HepG2 (cell line): ENCODE results near the gene IFT172. TPM values are rescaled to one million over a fixed set of nuclear protein-coding genes. Genes with fewer than 3 reads are reported as not detected.

Experiments used
- SATB2 ChIP-seq: sonication (generic); formaldehyde crosslinking; IDR thresholded peaks from 2 replicates; pipeline ENCODE4 v1.5.0; 2020; ENCODE audit warnings: missing genetic modification reagents
- STAG1 ChIP-seq: sonication (generic); formaldehyde crosslinking; IDR thresholded peaks from 2 replicates; pipeline ENCODE4 v1.4.0; 2020; ENCODE audit warnings: missing genetic modification reagents
- U2AF1 ChIP-seq: fragments of 200-400 bp; formaldehyde crosslinking; optimal IDR thresholded peaks from 2 replicates; pipeline ENCODE3; 2017; ENCODE audit warnings: mild to moderate bottlenecking, low read depth, low read length
- ZNF720 ChIP-seq: sonication (generic); formaldehyde crosslinking; IDR thresholded peaks from 2 replicates; pipeline ENCODE4 v1.4.0; 2020; ENCODE audit warnings: missing genetic modification reagents
- polyA plus RNA-seq, 8 experiments: library from polyadenylated mRNA; depleted of rRNA in 3 of 8; stranded (reverse) in 7 of 8; unstranded in 1 of 8; fragments of >200 nt; fragmentation: Illumina TruSeq in 4 of 8; extraction: Trizol in 4 of 8; gene quantifications; 2 replicates each; pipeline versions ENCODE4 v1.2.1 to v1.2.3, GENCODE V29; 2011 to 2016; ENCODE audit warnings: low read depth in 4 of 8, missing spikeins in 1 of 8, mixed read lengths in 1 of 8; ENCODE audit not compliant: insufficient read depth in 1 of 8
- total RNA-seq, 5 experiments: library from RNA; depleted of rRNA; stranded (reverse); fragments of >200 nt; fragmentation: Illumina TruSeq; extraction: Trizol; gene quantifications; 2 replicates each; pipeline ENCODE4 v1.2.3, GENCODE V29; 2016; ENCODE audit warnings: low read depth in 1 of 5
- TF ChIP-seq, protein P1 (sequence below): sonication (generic); formaldehyde crosslinking; IDR thresholded peaks from 2 replicates; pipeline ENCODE4 v1.8.1; 2023; ENCODE audit warnings: mild to moderate bottlenecking, inconsistent platforms, moderate library complexity, missing genetic modification reagents, borderline replicate concordance
- TF ChIP-seq, protein P2 (sequence below): sonication (generic); formaldehyde crosslinking; IDR thresholded peaks from 2 replicates; pipeline ENCODE4 v1.8.1; 2022; ENCODE audit warnings: mild to moderate bottlenecking, missing genetic modification reagents
- TF ChIP-seq, protein P3 (sequence below): sonication (generic); formaldehyde crosslinking; IDR thresholded peaks from 2 replicates; pipeline ENCODE4 v1.5.1; 2020; ENCODE audit warnings: mild to moderate bottlenecking, missing genetic modification reagents
- TF ChIP-seq, protein P4 (sequence below): sonication (generic); formaldehyde crosslinking; IDR thresholded peaks from 2 replicates; pipeline ENCODE4 v1.4.0; 2020; ENCODE audit warnings: missing genetic modification reagents

Gene IFT172
- total and polyA plus RNA-seq, 2 of the 13 experiments (the other 11 are each of a cell fraction or from before 2014, with no cell fraction given), result 21.6 to 35.7 TPM

DNA sequence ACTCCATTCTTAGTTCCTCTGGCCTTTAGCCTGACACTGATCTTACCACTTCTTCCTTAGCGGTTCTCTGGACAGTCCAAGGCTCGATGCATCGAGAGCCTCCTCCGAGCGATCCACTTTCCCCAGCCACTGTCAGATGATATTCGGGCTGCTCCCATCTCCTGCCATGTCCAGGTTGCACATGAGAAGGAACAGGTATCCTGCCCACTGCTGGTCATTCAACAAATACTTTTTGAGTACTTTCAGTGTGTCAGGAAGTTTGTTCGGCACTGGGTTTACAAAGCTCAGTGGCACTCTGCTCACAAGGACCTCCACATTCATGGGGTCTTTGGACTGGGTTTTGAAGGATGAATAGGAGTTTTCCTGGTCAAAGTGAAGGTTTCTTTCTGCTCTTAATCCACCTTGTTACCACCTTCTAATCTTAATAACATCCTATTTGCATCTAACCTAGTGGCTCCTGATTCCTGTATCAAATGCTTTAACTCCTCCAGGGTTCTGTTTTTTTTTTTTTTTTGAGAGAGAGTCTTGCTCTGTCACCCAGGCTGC lies 32.9 kb upstream of the IFT172 start (continued):
- TF ChIP-seq, protein P1, sequence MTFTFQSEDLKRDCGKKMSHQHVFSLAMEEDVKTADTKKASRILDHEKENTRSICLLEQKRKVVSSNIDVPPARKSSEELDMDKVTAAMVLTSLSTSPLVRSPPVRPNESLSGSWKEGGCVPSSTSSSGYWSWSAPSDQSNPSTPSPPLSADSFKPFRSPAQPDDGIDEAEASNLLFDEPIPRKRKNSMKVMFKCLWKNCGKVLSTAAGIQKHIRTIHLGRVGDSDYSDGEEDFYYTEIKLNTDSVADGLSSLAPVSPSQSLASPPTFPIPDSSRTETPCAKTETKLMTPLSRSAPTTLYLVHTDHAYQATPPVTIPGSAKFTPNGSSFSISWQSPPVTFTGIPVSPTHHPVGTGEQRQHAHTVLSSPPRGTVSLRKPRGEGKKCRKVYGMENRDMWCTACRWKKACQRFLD (CRISPR knock-in tag), result no peak
- TF ChIP-seq ZNF720 (CRISPR knock-in tag) (no peak), STAG1 (peak; percentile 50), SATB2 (CRISPR knock-in tag) (no peak), U2AF1 (no peak)
- TF ChIP-seq, protein P2, sequence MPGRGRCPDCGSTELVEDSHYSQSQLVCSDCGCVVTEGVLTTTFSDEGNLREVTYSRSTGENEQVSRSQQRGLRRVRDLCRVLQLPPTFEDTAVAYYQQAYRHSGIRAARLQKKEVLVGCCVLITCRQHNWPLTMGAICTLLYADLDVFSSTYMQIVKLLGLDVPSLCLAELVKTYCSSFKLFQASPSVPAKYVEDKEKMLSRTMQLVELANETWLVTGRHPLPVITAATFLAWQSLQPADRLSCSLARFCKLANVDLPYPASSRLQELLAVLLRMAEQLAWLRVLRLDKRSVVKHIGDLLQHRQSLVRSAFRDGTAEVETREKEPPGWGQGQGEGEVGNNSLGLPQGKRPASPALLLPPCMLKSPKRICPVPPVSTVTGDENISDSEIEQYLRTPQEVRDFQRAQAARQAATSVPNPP, result no peak
- TF ChIP-seq, protein P3, sequence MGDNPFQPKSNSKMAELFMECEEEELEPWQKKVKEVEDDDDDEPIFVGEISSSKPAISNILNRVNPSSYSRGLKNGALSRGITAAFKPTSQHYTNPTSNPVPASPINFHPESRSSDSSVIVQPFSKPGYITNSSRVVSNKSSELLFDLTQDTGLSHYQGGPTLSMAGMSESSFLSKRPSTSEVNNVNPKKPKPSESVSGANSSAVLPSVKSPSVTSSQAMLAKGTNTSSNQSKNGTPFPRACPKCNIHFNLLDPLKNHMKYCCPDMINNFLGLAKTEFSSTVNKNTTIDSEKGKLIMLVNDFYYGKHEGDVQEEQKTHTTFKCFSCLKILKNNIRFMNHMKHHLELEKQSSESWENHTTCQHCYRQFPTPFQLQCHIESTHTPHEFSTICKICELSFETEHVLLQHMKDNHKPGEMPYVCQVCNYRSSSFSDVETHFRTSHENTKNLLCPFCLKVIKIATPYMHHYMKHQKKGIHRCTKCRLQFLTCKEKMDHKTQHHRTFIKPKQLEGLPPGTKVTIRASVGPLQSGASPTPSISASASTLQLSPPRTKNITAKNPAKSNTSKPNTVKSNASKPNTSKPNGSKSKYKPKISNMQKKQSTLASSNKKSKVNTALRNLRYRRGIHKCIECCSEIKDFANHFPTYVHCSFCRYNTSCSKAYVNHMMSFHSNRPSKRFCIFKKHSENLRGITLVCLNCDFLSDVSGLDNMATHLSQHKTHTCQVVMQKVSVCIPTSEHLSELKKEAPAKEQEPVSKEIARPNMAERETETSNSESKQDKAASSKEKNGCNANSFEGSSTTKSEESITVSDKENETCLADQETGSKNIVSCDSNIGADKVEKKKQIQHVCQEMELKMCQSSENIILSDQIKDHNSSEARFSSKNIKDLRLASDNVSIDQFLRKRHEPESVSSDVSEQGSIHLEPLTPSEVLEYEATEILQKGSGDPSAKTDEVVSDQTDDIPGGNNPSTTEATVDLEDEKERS, result no peak
- TF ChIP-seq, protein P4, sequence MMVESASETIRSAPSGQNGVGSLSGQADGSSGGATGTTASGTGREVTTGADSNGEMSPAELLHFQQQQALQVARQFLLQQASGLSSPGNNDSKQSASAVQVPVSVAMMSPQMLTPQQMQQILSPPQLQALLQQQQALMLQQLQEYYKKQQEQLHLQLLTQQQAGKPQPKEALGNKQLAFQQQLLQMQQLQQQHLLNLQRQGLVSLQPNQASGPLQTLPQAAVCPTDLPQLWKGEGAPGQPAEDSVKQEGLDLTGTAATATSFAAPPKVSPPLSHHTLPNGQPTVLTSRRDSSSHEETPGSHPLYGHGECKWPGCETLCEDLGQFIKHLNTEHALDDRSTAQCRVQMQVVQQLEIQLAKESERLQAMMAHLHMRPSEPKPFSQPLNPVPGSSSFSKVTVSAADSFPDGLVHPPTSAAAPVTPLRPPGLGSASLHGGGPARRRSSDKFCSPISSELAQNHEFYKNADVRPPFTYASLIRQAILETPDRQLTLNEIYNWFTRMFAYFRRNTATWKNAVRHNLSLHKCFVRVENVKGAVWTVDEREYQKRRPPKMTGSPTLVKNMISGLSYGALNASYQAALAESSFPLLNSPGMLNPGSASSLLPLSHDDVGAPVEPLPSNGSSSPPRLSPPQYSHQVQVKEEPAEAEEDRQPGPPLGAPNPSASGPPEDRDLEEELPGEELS (CRISPR knock-in tag), result no peak
- TF ChIP-seq, all 625 proteins: peak for 4
